ENCODE data around the gene RBMX.
"Not testable (repeated sequence)": the region's sequence is repeated elsewhere in the genome, so short reads cannot be mapped to it uniquely, and the experiment has no call there.

RBMX gene

DNA sequence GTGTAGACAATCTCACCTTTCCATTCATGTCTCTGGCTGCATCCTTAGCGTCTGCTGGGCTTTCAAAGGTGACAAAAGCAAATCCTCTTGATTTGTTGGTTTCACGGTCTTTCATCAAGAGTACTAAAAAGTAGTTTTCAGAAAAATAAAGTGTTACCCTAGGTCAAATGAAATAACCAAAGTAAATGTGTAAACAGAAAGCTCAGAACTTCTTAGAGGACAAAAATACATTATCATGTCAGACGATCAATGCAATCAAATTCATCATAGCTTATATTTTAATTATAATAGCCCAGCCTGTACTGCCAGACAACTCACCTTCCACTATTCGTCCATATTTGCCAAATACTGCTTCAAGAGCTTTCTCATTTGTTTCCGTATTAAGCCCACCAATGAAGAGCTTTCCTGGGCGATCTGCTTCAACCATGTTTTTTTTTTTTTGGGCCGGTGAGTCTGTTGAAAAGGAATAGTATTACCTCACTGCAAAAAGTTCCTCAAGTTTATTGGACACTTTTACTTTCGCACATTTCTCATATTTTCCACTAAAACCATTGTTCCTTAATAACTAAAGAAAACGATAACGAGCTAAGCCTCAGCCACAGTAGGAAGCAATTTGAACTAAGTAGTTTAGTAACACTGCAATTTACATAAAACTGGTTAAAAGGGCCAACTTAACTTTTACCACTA lies 1.4 kb downstream of the RBMX start:
- ChIA-PET POLR2A (interaction anchor here (0.6 to 2.2 kb wide), 4 partner anchors 25 to 309 kb away, joined by 3 to 9 read pairs (median 4); no protein-coding TSS in a partner anchor), CTCF (interaction anchor here (0.6 to 1.4 kb wide), 3 partner anchors 99 to 194 kb away, joined by 3 to 4 read pairs (median 3); no protein-coding TSS in a partner anchor)
- 38% methylated on average over 5 of the region's 10 CpGs for WGBS (ENCODE audit: insufficient coverage)
- peak overlapping the region; percentile 92 to 97 for H3K27ac ChIP-seq (ENCODE audit: insufficient read depth in 1 of 2, low read depth in 1 of 2, low read length in 2 of 2, poor library complexity in 1 of 2, severe bottlenecking in 2 of 2)
- H3K36me3 ChIP-seq (ENCODE audit: control insufficient read depth in 4 of 4, insufficient read depth in 4 of 4, low read length in 3 of 4) = peaks cover 5 to 31% (median 18%) of the 10 kb centered on the region in 4 experiments
- H3K4me1 ChIP-seq (ENCODE audit: control extremely low read depth in 1 of 4, control insufficient read depth in 4 of 4, insufficient read depth in 4 of 4, low read length in 3 of 4) = peaks cover 0 to 11% (median 4%) of the 10 kb centered on the region in 4 experiments
- peak overlapping the region in 6 of 7 experiments; percentile 74 to 95 (median 87) for H3K4me3 ChIP-seq (ENCODE audit: control insufficient read depth in 1 of 7, extremely low read depth in 1 of 7, insufficient read depth in 4 of 7, low read depth in 2 of 7, low read length in 6 of 7)
- H3K27me3 ChIP-seq (replicated peaks in 2 of 5; ENCODE audit: control insufficient read depth in 4 of 5, insufficient read depth in 5 of 5, low read length in 4 of 5) = no peaks in the 10 kb centered on the region
- peaks cover 0 to 5% (median 0%) of the 10 kb centered on the region in 5 experiments for H3K9me3 ChIP-seq (ENCODE audit: control extremely low read depth in 1 of 5, control insufficient read depth in 4 of 5, insufficient read depth in 2 of 5, low read depth in 1 of 5, low read length in 4 of 5)
- peak; percentile 18 to 45 (median 38) for DNase-seq

DNA sequence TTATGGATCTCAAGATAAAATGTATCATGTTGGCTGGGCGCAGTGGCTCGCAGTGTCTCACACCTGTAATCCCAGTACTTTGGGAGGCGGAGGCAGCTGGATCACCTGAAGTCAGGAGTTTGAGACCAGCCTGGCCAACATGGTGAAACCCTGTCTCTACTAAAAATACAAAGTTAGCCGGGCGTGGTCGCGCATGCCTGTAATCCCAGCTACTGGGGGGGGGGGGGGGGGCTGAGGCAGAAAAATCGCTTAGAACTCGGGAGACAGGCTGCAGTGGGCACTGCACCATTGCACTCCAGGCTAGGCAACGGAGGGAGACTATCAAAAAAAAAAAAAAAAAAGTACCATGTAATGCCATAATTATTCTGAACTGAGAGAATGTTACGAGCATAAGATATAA lies 2.1 kb downstream of the RBMX start:
- CTCF ChIA-PET = interaction anchor here (0.6 to 1.4 kb wide), 3 partner anchors 99 to 193 kb away, joined by 3 to 4 read pairs (median 3); no protein-coding TSS in a partner anchor

DNA sequence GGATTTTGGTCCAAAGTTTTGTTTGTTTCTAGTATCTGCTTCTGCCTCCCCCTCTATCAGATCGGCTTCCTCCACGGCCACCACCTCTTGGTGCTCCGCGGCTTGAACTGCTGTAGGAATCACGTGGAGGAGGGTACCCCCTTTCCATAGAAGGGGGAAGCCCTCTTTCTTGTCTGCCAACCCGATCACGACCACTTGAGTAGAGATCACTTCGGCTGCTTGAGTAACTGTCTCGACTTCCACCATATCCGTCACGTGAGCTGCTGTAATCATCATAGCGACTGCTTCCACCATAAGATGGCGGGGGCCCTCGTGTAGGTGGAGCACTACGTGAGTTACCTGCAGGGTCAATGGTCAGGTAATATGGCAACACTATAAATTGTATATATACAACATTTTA lies 6.4 kb downstream of the RBMX start:
- CTCF ChIA-PET; H3K27ac ChIP-seq (ENCODE audit: insufficient read depth in 1 of 2, low read depth in 1 of 2, low read length in 2 of 2, poor library complexity in 1 of 2, severe bottlenecking in 2 of 2); H3K4me3 ChIP-seq (ENCODE audit: control insufficient read depth in 1 of 7, extremely low read depth in 1 of 7, insufficient read depth in 4 of 7, low read depth in 2 of 7, low read length in 6 of 7); POLR2A ChIA-PET; H3K27me3 ChIP-seq (replicated peaks in 2 of 5; ENCODE audit: control insufficient read depth in 4 of 5, insufficient read depth in 5 of 5, low read length in 4 of 5); DNase-seq; H3K9me3 ChIP-seq (ENCODE audit: control extremely low read depth in 1 of 5, control insufficient read depth in 4 of 5, insufficient read depth in 2 of 5, low read depth in 1 of 5, low read length in 4 of 5): not testable (repeated sequence)
- peaks cover 10 to 47% (median 28%) of the 10 kb centered on the region in 4 experiments for H3K36me3 ChIP-seq (ENCODE audit: control insufficient read depth in 4 of 4, insufficient read depth in 4 of 4, low read length in 3 of 4)
- WGBS (ENCODE audit: insufficient coverage) = 78% methylated on average over 7 of the region's 15 CpGs
- H3K4me1 ChIP-seq (ENCODE audit: control extremely low read depth in 1 of 4, control insufficient read depth in 4 of 4, insufficient read depth in 4 of 4, low read length in 3 of 4) = peaks cover 0 to 15% (median 5%) of the 10 kb centered on the region in 4 experiments

More for the DNA sequence above, 2.1 kb downstream of the RBMX start:
- Histone ChIP-seq H3K4me3 (ENCODE audit: control insufficient read depth in 1 of 7, extremely low read depth in 1 of 7, insufficient read depth in 4 of 7, low read depth in 2 of 7, low read length in 6 of 7) (peak overlapping the region in 6 of 7 experiments; percentile 74 to 95 (median 87)), H3K27me3 (replicated peaks in 2 of 5; ENCODE audit: control insufficient read depth in 4 of 5, insufficient read depth in 5 of 5, low read length in 4 of 5) (no peaks in the 10 kb centered on the region), H3K27ac (ENCODE audit: insufficient read depth in 1 of 2, low read depth in 1 of 2, low read length in 2 of 2, poor library complexity in 1 of 2, severe bottlenecking in 2 of 2) (peak overlapping the region in 1 of 2 experiments; percentile 22), H3K4me1 (ENCODE audit: control extremely low read depth in 1 of 4, control insufficient read depth in 4 of 4, insufficient read depth in 4 of 4, low read length in 3 of 4) (peaks cover 0 to 11% (median 4%) of the 10 kb centered on the region in 4 experiments), H3K9me3 (ENCODE audit: control extremely low read depth in 1 of 5, control insufficient read depth in 4 of 5, insufficient read depth in 2 of 5, low read depth in 1 of 5, low read length in 4 of 5) (peaks cover 0 to 5% (median 0%) of the 10 kb centered on the region in 5 experiments), H3K36me3 (ENCODE audit: control insufficient read depth in 4 of 4, insufficient read depth in 4 of 4, low read length in 3 of 4) (peaks cover 5 to 31% (median 20%) of the 10 kb centered on the region in 4 experiments)
- DNase-seq = no peak
- WGBS (ENCODE audit: insufficient coverage) = 100% methylated on average over 3 of the region's 11 CpGs
- POLR2A ChIA-PET = interaction anchor here (0.6 kb wide), 1 partner anchor 308 kb away, joined by 5 read pairs; no protein-coding TSS in a partner anchor

DNA sequence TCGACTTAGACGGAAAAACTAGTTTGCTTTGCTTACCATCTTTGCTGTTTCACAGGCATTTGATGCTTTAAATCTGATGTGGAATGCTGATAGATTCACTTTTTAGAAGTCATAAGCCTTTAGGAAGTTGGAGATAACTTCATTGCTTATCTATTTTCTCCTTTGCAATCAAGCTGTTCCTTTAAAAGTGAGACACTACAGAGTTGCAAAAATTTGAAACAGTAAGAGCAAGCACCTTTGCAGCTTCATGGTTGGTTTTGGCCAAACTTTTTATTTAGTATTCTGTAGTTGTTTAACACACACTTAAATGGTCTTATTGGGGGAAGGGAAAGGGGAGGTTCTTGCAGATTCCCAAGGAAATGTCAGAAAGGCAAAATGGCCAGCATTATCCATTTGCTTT lies 7.3 kb downstream of the RBMX start:
- H3K9me3 ChIP-seq (ENCODE audit: control extremely low read depth in 1 of 5, control insufficient read depth in 4 of 5, insufficient read depth in 2 of 5, low read depth in 1 of 5, low read length in 4 of 5); H3K27me3 ChIP-seq (replicated peaks in 2 of 5; ENCODE audit: control insufficient read depth in 4 of 5, insufficient read depth in 5 of 5, low read length in 4 of 5); CTCF ChIA-PET; DNase-seq; H3K4me1 ChIP-seq (ENCODE audit: control extremely low read depth in 1 of 4, control insufficient read depth in 4 of 4, insufficient read depth in 4 of 4, low read length in 3 of 4); POLR2A ChIA-PET; H3K4me3 ChIP-seq (ENCODE audit: control insufficient read depth in 1 of 7, extremely low read depth in 1 of 7, insufficient read depth in 4 of 7, low read depth in 2 of 7, low read length in 6 of 7); H3K27ac ChIP-seq (ENCODE audit: insufficient read depth in 1 of 2, low read depth in 1 of 2, low read length in 2 of 2, poor library complexity in 1 of 2, severe bottlenecking in 2 of 2): not testable (repeated sequence)
- peaks cover 10 to 55% (median 27%) of the 10 kb centered on the region in 4 experiments for H3K36me3 ChIP-seq (ENCODE audit: control insufficient read depth in 4 of 4, insufficient read depth in 4 of 4, low read length in 3 of 4)
- WGBS (ENCODE audit: insufficient coverage) = 100% methylated on average over 1 of the region's 2 CpGs

DNA sequence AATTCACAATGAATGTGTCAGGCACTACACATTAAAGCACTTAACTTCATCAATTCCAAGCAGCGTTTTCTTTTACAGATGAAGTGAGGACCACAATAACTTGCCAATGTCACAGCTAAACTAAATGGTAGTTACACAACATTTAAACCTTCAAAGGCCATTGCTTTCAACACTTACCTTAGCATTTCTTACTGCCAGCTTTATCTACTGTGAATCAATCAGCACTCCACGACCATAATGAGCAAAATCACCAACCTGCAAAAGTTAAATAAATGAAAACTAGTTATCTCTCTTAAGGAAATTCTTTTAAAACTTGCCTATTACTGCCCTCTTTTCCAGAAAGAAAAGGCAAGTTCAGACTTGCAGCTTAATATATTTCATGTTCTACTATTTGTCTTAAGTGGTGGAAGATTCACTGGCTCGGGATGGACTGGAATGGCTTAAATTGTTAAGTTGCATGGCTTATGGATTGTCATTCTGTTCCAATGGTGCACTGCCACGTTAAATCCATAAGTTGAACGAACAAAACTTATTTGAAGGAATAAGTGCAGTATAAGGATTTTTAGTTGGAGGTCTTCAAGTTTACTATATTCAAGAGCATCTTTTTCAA lies 8.3 kb downstream of the RBMX start:
- no peaks in the 10 kb centered on the region for H3K9me3 ChIP-seq (ENCODE audit: control extremely low read depth in 1 of 5, control insufficient read depth in 4 of 5, insufficient read depth in 2 of 5, low read depth in 1 of 5, low read length in 4 of 5)
- ChIA-PET POLR2A (interaction anchor here (0.7 kb wide), 1 partner anchor 105 kb away, joined by 4 read pairs; no protein-coding TSS in a partner anchor), CTCF (interaction anchor here (0.6 to 1.0 kb wide), 2 partner anchors 53 to 182 kb away, joined by 3 read pairs; no protein-coding TSS in a partner anchor)
- H3K4me3 ChIP-seq (ENCODE audit: control insufficient read depth in 1 of 7, extremely low read depth in 1 of 7, insufficient read depth in 4 of 7, low read depth in 2 of 7, low read length in 6 of 7) = no peak overlapping the region
- H3K27ac ChIP-seq (ENCODE audit: insufficient read depth in 1 of 2, low read depth in 1 of 2, low read length in 2 of 2, poor library complexity in 1 of 2, severe bottlenecking in 2 of 2) = no peak overlapping the region
- H3K27me3 ChIP-seq (replicated peaks in 2 of 5; ENCODE audit: control insufficient read depth in 4 of 5, insufficient read depth in 5 of 5, low read length in 4 of 5) = no peaks in the 10 kb centered on the region
- H3K36me3 ChIP-seq (ENCODE audit: control insufficient read depth in 4 of 4, insufficient read depth in 4 of 4, low read length in 3 of 4) = peaks cover 7 to 56% (median 26%) of the 10 kb centered on the region in 4 experiments
- 88% methylated on average over 3 of the region's 5 CpGs for WGBS (ENCODE audit: insufficient coverage)
- peaks cover 0 to 5% (median 1%) of the 10 kb centered on the region in 4 experiments for H3K4me1 ChIP-seq (ENCODE audit: control extremely low read depth in 1 of 4, control insufficient read depth in 4 of 4, insufficient read depth in 4 of 4, low read length in 3 of 4)
- DNase-seq = no peak

DNA sequence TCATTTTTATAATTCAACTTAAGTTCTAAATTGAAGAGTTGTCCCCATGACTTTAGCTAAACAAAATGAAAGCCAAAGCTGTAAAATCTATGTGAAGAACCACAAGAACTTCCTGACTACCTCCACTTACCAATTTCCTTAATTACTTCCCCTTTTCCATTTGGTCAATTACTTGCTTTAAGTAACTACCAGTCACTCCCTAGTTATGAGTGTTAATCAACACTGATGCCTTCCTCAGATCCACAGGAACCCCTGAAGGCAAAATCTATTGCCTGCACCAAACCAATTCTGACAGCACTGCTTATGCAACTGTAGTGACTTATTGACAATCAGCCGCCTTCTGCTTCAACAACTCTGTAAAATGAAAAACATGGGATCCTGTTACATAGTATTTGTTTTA lies 10.5 kb downstream of the RBMX start:
- CTCF ChIA-PET = no interaction called here
- H3K4me3 ChIP-seq (ENCODE audit: control insufficient read depth in 1 of 7, extremely low read depth in 1 of 7, insufficient read depth in 4 of 7, low read depth in 2 of 7, low read length in 6 of 7) = no peak overlapping the region
- POLR2A ChIA-PET = interaction anchor here (1.1 kb wide), 1 partner anchor 11 kb away, joined by 4 read pairs; the partner anchor contains the start of gene RBMX
- H3K9me3 ChIP-seq (ENCODE audit: control extremely low read depth in 1 of 5, control insufficient read depth in 4 of 5, insufficient read depth in 2 of 5, low read depth in 1 of 5, low read length in 4 of 5) = no peaks in the 10 kb centered on the region
- peaks cover 0 to 5% (median 1%) of the 10 kb centered on the region in 4 experiments for H3K4me1 ChIP-seq (ENCODE audit: control extremely low read depth in 1 of 4, control insufficient read depth in 4 of 4, insufficient read depth in 4 of 4, low read length in 3 of 4)
- no CpG with 5 or more reads among the region's 1 CpG for WGBS (ENCODE audit: insufficient coverage)
- DNase-seq = peak in 1 of 3 donors; percentile 37
- no peaks in the 10 kb centered on the region for H3K27me3 ChIP-seq (replicated peaks in 2 of 5; ENCODE audit: control insufficient read depth in 4 of 5, insufficient read depth in 5 of 5, low read length in 4 of 5)
- H3K27ac ChIP-seq (ENCODE audit: insufficient read depth in 1 of 2, low read depth in 1 of 2, low read length in 2 of 2, poor library complexity in 1 of 2, severe bottlenecking in 2 of 2) = no peak overlapping the region
- H3K36me3 ChIP-seq (ENCODE audit: control insufficient read depth in 4 of 4, insufficient read depth in 4 of 4, low read length in 3 of 4) = peaks cover 6 to 44% (median 20%) of the 10 kb centered on the region in 4 experiments
